HepG2 (cell line): ENCODE measurements around the gene MAN1B1. TPM values are rescaled to one million over a fixed set of nuclear protein-coding genes. Genes with fewer than 3 reads are reported as not detected.

Experiments
- HIC2 ChIP-seq: sonication (generic); formaldehyde crosslinking; IDR thresholded peaks from 2 replicates; pipeline ENCODE4 v1.9.0; 2022; ENCODE audit warnings: low read depth, missing genetic modification reagents
- NR2F6 ChIP-seq, 2 experiments: IDR thresholded peaks; 2 replicates each; pipeline ENCODE4 v1.6.1; 2016; ENCODE audit warnings: antibody characterized with exemption in 1 of 2, mild to moderate bottlenecking in 1 of 2
- TERF1 ChIP-seq: sonication (generic); formaldehyde crosslinking; IDR thresholded peaks from 2 replicates; pipeline ENCODE4 v1.8.0; 2022; ENCODE audit warnings: mild to moderate bottlenecking, missing genetic modification reagents, moderate library complexity
- TGIF2 ChIP-seq: IDR thresholded peaks from 2 replicates; pipeline ENCODE4 v1.6.1; 2016; ENCODE audit warnings: control low read depth, missing compliant biosample characterization
- ZNF101 ChIP-seq: sonication (generic); formaldehyde crosslinking; IDR thresholded peaks from 2 replicates; pipeline ENCODE4 v1.4.0; 2020; ENCODE audit warnings: mild to moderate bottlenecking, low read depth, missing genetic modification reagents, borderline replicate concordance
- ZNF263 ChIP-seq: sonication (generic); formaldehyde crosslinking; IDR thresholded peaks from 2 replicates; pipeline ENCODE4 v1.4.0; 2020; ENCODE audit warnings: missing genetic modification reagents
- ZNF460 ChIP-seq: sonication (generic); formaldehyde crosslinking; IDR thresholded peaks from 2 replicates; pipeline ENCODE4 v1.5.1; 2020; ENCODE audit warnings: missing genetic modification reagents, mild to moderate bottlenecking, borderline replicate concordance
- ZNF687 ChIP-seq: sonication (generic); formaldehyde crosslinking; IDR thresholded peaks from 2 replicates; pipeline ENCODE4 v1.5.1; 2020; ENCODE audit warnings: mild to moderate bottlenecking, missing genetic modification reagents, moderate library complexity
- ZNF775 ChIP-seq: sonication (generic); formaldehyde crosslinking; IDR thresholded peaks from 2 replicates; pipeline ENCODE4 v1.4.0; 2020; ENCODE audit warnings: missing genetic modification reagents, mild to moderate bottlenecking, moderate library complexity, borderline replicate concordance
- polyA plus RNA-seq, 8 experiments: library from polyadenylated mRNA; depleted of rRNA in 3 of 8; stranded (reverse) in 7 of 8; unstranded in 1 of 8; fragments of >200 nt; fragmentation: Illumina TruSeq in 4 of 8; extraction: Trizol in 4 of 8; gene quantifications; 2 replicates each; pipeline versions ENCODE4 v1.2.1 to v1.2.3, GENCODE V29; 2011 to 2016; ENCODE audit warnings: low read depth in 4 of 8, missing spikeins in 1 of 8, mixed read lengths in 1 of 8; ENCODE audit not compliant: insufficient read depth in 1 of 8
- total RNA-seq, 5 experiments: library from RNA; depleted of rRNA; stranded (reverse); fragments of >200 nt; fragmentation: Illumina TruSeq; extraction: Trizol; gene quantifications; 2 replicates each; pipeline ENCODE4 v1.2.3, GENCODE V29; 2016; ENCODE audit warnings: low read depth in 1 of 5
- TF ChIP-seq, protein P1 (sequence below): sonication (generic); formaldehyde crosslinking; IDR thresholded peaks from 2 replicates; pipeline ENCODE4 v1.4.0; 2020; ENCODE audit warnings: low read depth, mild to moderate bottlenecking, missing genetic modification reagents
- TF ChIP-seq, protein P2 (sequence below): sonication (generic); formaldehyde crosslinking; IDR thresholded peaks from 2 replicates; pipeline ENCODE4 v1.4.0; 2020; ENCODE audit warnings: missing genetic modification reagents, borderline replicate concordance
- TF ChIP-seq, protein P3 (sequence below): sonication (generic); formaldehyde crosslinking; IDR thresholded peaks from 2 replicates; pipeline ENCODE4 v1.4.0; 2020; ENCODE audit warnings: missing genetic modification reagents
- TF ChIP-seq, protein P4 (sequence below): sonication (generic); formaldehyde crosslinking; IDR thresholded peaks from 2 replicates; pipeline ENCODE4 v1.8.0; 2022; ENCODE audit warnings: mild to moderate bottlenecking, missing genetic modification reagents

MAN1B1 gene
- total and polyA plus RNA-seq, 2 of the 13 experiments (the other 11 are each of a cell fraction or from before 2014, with no cell fraction given) = 48.9 to 59.5 TPM

DNA sequence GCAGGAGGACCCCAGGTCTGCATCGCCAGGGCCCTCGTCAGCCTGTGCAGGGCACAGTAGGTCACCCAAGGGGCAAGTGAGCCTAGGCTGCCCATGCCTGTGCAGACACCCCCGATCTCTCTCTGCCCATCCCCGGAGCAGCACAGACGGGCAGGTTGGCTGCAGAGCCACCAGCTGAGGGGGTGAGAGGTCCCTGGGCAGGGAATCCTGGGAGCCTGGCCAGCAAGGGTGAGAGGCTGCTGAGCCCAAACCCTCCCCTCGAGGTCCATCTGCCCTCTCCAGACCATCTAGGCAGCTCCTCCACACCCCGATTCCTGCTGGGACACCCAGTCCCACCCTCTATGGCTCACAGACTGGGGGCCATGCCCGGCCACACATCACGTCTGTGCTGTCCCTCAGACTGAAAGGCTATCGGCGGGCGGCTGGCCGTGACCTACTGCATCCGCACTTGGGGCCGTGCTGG lies 30.5 kb downstream of the MAN1B1 start (continued):
- TF ChIP-seq, protein P1, sequence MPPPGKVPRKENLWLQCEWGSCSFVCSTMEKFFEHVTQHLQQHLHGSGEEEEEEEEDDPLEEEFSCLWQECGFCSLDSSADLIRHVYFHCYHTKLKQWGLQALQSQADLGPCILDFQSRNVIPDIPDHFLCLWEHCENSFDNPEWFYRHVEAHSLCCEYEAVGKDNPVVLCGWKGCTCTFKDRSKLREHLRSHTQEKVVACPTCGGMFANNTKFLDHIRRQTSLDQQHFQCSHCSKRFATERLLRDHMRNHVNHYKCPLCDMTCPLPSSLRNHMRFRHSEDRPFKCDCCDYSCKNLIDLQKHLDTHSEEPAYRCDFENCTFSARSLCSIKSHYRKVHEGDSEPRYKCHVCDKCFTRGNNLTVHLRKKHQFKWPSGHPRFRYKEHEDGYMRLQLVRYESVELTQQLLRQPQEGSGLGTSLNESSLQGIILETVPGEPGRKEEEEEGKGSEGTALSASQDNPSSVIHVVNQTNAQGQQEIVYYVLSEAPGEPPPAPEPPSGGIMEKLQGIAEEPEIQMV (CRISPR knock-in tag) = no peak
- peak; percentile 68 for TF ChIP-seq ZNF687 (CRISPR knock-in tag)
- TF ChIP-seq, protein P2, sequence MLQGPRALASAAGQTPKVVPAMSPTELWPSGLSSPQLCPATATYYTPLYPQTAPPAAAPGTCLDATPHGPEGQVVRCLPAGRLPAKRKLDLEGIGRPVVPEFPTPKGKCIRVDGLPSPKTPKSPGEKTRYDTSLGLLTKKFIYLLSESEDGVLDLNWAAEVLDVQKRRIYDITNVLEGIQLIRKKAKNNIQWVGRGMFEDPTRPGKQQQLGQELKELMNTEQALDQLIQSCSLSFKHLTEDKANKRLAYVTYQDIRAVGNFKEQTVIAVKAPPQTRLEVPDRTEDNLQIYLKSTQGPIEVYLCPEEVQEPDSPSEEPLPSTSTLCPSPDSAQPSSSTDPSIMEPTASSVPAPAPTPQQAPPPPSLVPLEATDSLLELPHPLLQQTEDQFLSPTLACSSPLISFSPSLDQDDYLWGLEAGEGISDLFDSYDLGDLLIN (CRISPR knock-in tag) = peak; percentile 12; the same call in 1 of the 2 replicates
- TF ChIP-seq, protein P3, sequence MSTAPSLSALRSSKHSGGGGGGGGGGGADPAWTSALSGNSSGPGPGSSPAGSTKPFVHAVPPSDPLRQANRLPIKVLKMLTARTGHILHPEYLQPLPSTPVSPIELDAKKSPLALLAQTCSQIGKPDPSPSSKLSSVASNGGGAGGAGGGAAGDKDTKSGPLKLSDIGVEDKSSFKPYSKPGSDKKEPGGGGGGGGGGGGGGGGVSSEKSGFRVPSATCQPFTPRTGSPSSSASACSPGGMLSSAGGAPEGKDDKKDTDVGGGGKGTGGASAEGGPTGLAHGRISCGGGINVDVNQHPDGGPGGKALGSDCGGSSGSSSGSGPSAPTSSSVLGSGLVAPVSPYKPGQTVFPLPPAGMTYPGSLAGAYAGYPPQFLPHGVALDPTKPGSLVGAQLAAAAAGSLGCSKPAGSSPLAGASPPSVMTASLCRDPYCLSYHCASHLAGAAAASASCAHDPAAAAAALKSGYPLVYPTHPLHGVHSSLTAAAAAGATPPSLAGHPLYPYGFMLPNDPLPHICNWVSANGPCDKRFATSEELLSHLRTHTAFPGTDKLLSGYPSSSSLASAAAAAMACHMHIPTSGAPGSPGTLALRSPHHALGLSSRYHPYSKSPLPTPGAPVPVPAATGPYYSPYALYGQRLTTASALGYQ (CRISPR knock-in tag) = no peak
- TF ChIP-seq ZNF460 (CRISPR knock-in tag) = no peak
- no peak for TF ChIP-seq ZNF775 (CRISPR knock-in tag)
- TF ChIP-seq ZNF263 (CRISPR knock-in tag) = no peak
- TF ChIP-seq NR2F6 (IDR thresholded peaks at IDR 0.05) = no peak
- TF ChIP-seq NR2F6 (CRISPR knock-in tag; IDR thresholded peaks at IDR 0.05) = no peak
- peak; percentile 61; the same call in 1 of the 2 replicates for TF ChIP-seq HIC2 (CRISPR knock-in tag)
- no peak for TF ChIP-seq TERF1 (CRISPR knock-in tag)
- no peak for TF ChIP-seq TGIF2 (CRISPR knock-in tag)
- TF ChIP-seq, protein P4, sequence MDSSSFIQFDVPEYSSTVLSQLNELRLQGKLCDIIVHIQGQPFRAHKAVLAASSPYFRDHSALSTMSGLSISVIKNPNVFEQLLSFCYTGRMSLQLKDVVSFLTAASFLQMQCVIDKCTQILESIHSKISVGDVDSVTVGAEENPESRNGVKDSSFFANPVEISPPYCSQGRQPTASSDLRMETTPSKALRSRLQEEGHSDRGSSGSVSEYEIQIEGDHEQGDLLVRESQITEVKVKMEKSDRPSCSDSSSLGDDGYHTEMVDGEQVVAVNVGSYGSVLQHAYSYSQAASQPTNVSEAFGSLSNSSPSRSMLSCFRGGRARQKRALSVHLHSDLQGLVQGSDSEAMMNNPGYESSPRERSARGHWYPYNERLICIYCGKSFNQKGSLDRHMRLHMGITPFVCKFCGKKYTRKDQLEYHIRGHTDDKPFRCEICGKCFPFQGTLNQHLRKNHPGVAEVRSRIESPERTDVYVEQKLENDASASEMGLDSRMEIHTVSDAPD (CRISPR knock-in tag) = no peak
- no peak for TF ChIP-seq ZNF101 (CRISPR knock-in tag)
